Thyroid gland (tissue), 4 donors: ENCODE results near the gene SLC51A. TPM values are rescaled to one million over a fixed set of nuclear protein-coding genes. Genes with fewer than 3 reads are reported as not detected.

Experiments used
- DNase-seq, 2 donors: peaks; one replicate each; pipeline ENCODE4 v3.0.0-alpha.2; 2019
- H3K27ac ChIP-seq, 3 donors: fragments of 200-600 bp; sonication (generic); 1 replicate in 2 of 3; 2 replicates in 1 of 3; pipeline ENCODE4 v1.5.1; 2016 to 2019; ENCODE audit warnings: mild to moderate bottlenecking in 1 of 3, moderate library complexity in 1 of 3
- H3K27me3 ChIP-seq: fragments of 200-600 bp; sonication (generic); one replicate; pipeline ENCODE4 v1.5.1; 2019
- H3K36me3 ChIP-seq, 2 donors: fragments of 200-600 bp; sonication (generic); one replicate each; pipeline ENCODE4 v1.5.1; 2016 to 2019
- H3K4me1 ChIP-seq, 2 donors: fragments of 200-600 bp; sonication (generic); one replicate each; pipeline ENCODE4 v1.5.1; 2017 to 2019
- H3K4me3 ChIP-seq, 3 donors: fragments of 200-600 bp; sonication (generic); replicated peaks in 1 of 3; 1 replicate in 2 of 3; 2 replicates in 1 of 3; pipeline ENCODE4 v1.5.1; 2016; ENCODE audit warnings: mild to moderate bottlenecking in 1 of 3
- H3K9me3 ChIP-seq: fragments of 200-600 bp; sonication (generic); one replicate; pipeline ENCODE4 v1.5.1; 2017
- CTCF ChIP-seq, 6 experiments: fragments of 200-600 bp in 3 of 6; fragments of 450-650 bp in 3 of 6; sonication (generic) in 3 of 6; IDR thresholded peaks; one replicate each; pipeline ENCODE4 v1.5.1; 2016 to 2019; ENCODE audit warnings: antibody characterized with exemption in 6 of 6, mild to moderate bottlenecking in 2 of 6, inconsistent platforms in 1 of 6, moderate library complexity in 1 of 6
- POLR2A ChIP-seq, 2 donors: fragments of 450-650 bp; IDR thresholded peaks; one replicate each; pipeline ENCODE4 v1.6.1; 2017; ENCODE audit warnings: antibody characterized with exemption in 2 of 2, mild to moderate bottlenecking in 2 of 2, moderate library complexity in 1 of 2
- WGBS, 2 donors: methylation state at CpG; one replicate each; pipeline ENCODE4 v1.1.5; 2017; 5-methylcytosine and 5-hydroxymethylcytosine counted together
- intact Hi-C: fragments of 100-400 bp; cut with DNase I; formaldehyde crosslinking; loops from one replicate; pipeline ENCODE4 v1.15.1; 2023
- total RNA-seq, 4 donors: library from RNA; depleted of rRNA; stranded (reverse); fragments of >200 nt; gene quantifications; one replicate each; pipeline ENCODE4 v1.2.3, GENCODE V29; 2016

Gene SLC51A
- total RNA-seq, 4 donors from 2014 or later = 0.56 to 0.63 TPM; not detected in 2

- Histone ChIP-seq H3K36me3 (peaks cover under 1 to 10% of the 10 kb centered on the region in 2 donors), H3K4me3 (no peak overlapping the region), H3K4me1 (no peaks in the 10 kb centered on the region), H3K27ac (no peak overlapping the region), H3K27me3 (no peaks in the 10 kb centered on the region), H3K9me3 (no peaks in the 10 kb centered on the region)
- intact Hi-C loops = no loop called here
- no peak for DNase-seq
- TF ChIP-seq CTCF (IDR thresholded peaks at IDR 0.05) (no peak), POLR2A (IDR thresholded peaks at IDR 0.05) (no peak)
- 85 to 89% methylated on average over 8 of the region's 8 CpGs for WGBS, 2 donors
Measured at GRCh38 chr3:196232882-196233251, 16.5 kb downstream of the SLC51A start.

- Histone ChIP-seq H3K36me3 (peaks cover 19 to 28% of the 10 kb centered on the region in 2 donors), H3K9me3 (no peaks in the 10 kb centered on the region), H3K4me3 (no peak overlapping the region), H3K27me3 (no peaks in the 10 kb centered on the region), H3K27ac (no peak overlapping the region), H3K4me1 (no peaks in the 10 kb centered on the region)
- TF ChIP-seq POLR2A (IDR thresholded peaks at IDR 0.05) (no peak), CTCF (IDR thresholded peaks at IDR 0.05) (no peak)
- no peak for DNase-seq
- intact Hi-C loops = no loop called here
- WGBS, 2 donors = 73 to 83% methylated on average over 12 of the region's 12 CpGs
Measured at GRCh38 chr3:196235452-196236122, 19.3 kb downstream of the SLC51A start.

DNA sequence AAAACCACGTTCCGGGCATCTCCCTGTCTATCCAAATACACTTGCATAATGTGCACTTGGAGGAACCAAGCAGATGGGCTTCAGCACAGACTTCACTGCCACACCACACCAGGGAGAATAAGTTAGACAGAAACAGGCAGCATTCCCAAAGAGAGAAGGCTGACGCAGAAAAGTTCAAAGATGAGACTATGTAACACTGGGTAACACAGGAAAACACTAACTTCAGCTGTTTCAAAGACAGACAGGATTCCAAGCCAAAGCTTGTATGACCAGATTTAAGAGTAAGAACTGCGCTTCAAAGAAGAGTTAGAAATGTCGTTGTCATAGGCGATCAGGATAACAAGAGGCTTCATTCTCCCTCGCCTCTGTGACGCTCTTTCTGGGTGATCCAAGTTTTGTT, 19.9 kb downstream of the SLC51A start:
- WGBS, 2 donors = 87 to 88% methylated on average over 8 of the region's 8 CpGs
- peaks cover 20 to 28% of the 10 kb centered on the region in 2 donors for H3K36me3 ChIP-seq
- no peak for TF ChIP-seq POLR2A (IDR thresholded peaks at IDR 0.05)
- TF ChIP-seq CTCF (IDR thresholded peaks at IDR 0.05) = no peak
- no peaks in the 10 kb centered on the region for H3K9me3 ChIP-seq
- H3K27ac ChIP-seq = no peak overlapping the region
- H3K4me3 ChIP-seq = no peak overlapping the region
- no peak for DNase-seq
- no peaks in the 10 kb centered on the region for H3K27me3 ChIP-seq
- intact Hi-C loops = no loop called here
- no peaks in the 10 kb centered on the region for H3K4me1 ChIP-seq

DNA sequence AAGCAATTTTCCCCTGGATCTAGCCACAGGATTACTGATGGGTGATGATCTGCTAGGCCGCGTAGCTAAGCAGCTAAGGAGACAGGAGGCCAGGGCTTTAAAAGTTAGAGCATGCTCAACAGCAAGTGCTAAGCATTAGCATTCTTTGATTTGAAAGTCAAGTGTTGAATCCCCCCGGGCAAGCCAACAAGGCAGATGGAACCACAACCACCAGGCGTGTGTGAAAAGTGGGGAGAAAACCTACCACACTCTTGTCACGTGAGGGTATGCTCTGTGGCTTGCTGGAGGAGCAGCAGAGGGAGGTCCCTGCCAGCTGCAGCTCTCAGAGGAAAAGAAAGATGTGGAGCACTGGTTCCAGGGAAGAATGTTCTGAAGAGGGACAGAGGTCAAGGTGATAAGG, 20.9 kb downstream of the SLC51A start:
- H3K4me1 ChIP-seq = no peaks in the 10 kb centered on the region
- no peak for DNase-seq
- H3K27ac ChIP-seq = no peak overlapping the region
- intact Hi-C loops = no loop called here
- H3K36me3 ChIP-seq = peaks cover 29 to 36% of the 10 kb centered on the region in 2 donors
- no peak for TF ChIP-seq POLR2A (IDR thresholded peaks at IDR 0.05)
- no peak for TF ChIP-seq CTCF (IDR thresholded peaks at IDR 0.05)
- no peaks in the 10 kb centered on the region for H3K9me3 ChIP-seq
- H3K27me3 ChIP-seq = no peaks in the 10 kb centered on the region
- WGBS, 2 donors = 86 to 91% methylated on average over 5 of the region's 5 CpGs
- no peak overlapping the region for H3K4me3 ChIP-seq

GRCh38 chr3:196238612-196239560, 22.6 kb downstream of the SLC51A start:
- H3K4me1 ChIP-seq = no peaks in the 10 kb centered on the region
- no peak for TF ChIP-seq CTCF (IDR thresholded peaks at IDR 0.05)
- TF ChIP-seq POLR2A (IDR thresholded peaks at IDR 0.05) = no peak
- intact Hi-C loops = no loop called here
- H3K27ac ChIP-seq = no peak overlapping the region
- H3K4me3 ChIP-seq = no peak overlapping the region
- no peaks in the 10 kb centered on the region for H3K9me3 ChIP-seq
- peaks cover 34 to 39% of the 10 kb centered on the region in 2 donors for H3K36me3 ChIP-seq
- H3K27me3 ChIP-seq = no peaks in the 10 kb centered on the region
- WGBS, 2 donors = 83 to 87% methylated on average over 14 of the region's 14 CpGs
- no peak for DNase-seq
